Muscle layer of duodenum (tissue), 2 donors: ENCODE results near the gene MICAL2.

Source experiments
- H3K27ac ChIP-seq: one replicate; pipeline ENCODE4 v1.7.0; 2013; ENCODE audit warnings: mild to moderate bottlenecking, low read length
- H3K27me3 ChIP-seq: one replicate; pipeline ENCODE4 v1.7.0; 2013; ENCODE audit warnings: low read depth, mild to moderate bottlenecking, control low read depth, low read length
- H3K36me3 ChIP-seq, 2 donors: one replicate each; pipeline ENCODE4 v1.7.0; 2013; ENCODE audit warnings: low read length in 2 of 2, control low read depth in 1 of 2, mild to moderate bottlenecking in 1 of 2; ENCODE audit not compliant: insufficient read depth in 2 of 2, control insufficient read depth in 1 of 2
- H3K4me1 ChIP-seq, 2 donors: one replicate each; pipeline ENCODE4 v1.7.0; 2013; ENCODE audit warnings: low read length in 2 of 2, mild to moderate bottlenecking in 2 of 2, control low read depth in 1 of 2, moderate library complexity in 1 of 2; ENCODE audit not compliant: insufficient read depth in 2 of 2, control insufficient read depth in 1 of 2
- H3K4me3 ChIP-seq, 2 donors: one replicate each; pipeline ENCODE4 v1.7.0; 2013; ENCODE audit warnings: low read length in 2 of 2, low read depth in 1 of 2, mild to moderate bottlenecking in 1 of 2
- H3K9me3 ChIP-seq, 2 donors: one replicate each; pipeline ENCODE4 v1.7.0; 2013; ENCODE audit warnings: low read length in 2 of 2, control low read depth in 1 of 2, mild to moderate bottlenecking in 1 of 2; ENCODE audit not compliant: control insufficient read depth in 1 of 2
- donor health status: healthy.

MICAL2 gene

GRCh38 chr11:12171921-12172320 is 61.5 kb downstream of the MICAL2 start:
- H3K27me3 ChIP-seq = no peaks in the 10 kb centered on the region
- H3K36me3 ChIP-seq = peaks cover 0 to 8% of the 10 kb centered on the region in 2 donors
- peaks cover 8 to 18% of the 10 kb centered on the region in 2 donors for H3K4me1 ChIP-seq
- H3K4me3 ChIP-seq = no peak overlapping the region
- H3K9me3 ChIP-seq = no peaks in the 10 kb centered on the region
- no peak overlapping the region for H3K27ac ChIP-seq

- Histone ChIP-seq H3K4me1 (peaks cover 8 to 18% of the 10 kb centered on the region in 2 donors), H3K27ac (no peak overlapping the region), H3K4me3 (no peak overlapping the region), H3K27me3 (no peaks in the 10 kb centered on the region), H3K9me3 (no peaks in the 10 kb centered on the region), H3K36me3 (peaks cover 0 to 8% of the 10 kb centered on the region in 2 donors)
These were observed 62.2 kb downstream of the MICAL2 start for GRCh38 chr11:12172493-12173013.

GRCh38 chr11:12173111-12173510 is 62.7 kb downstream of the MICAL2 start:
- peaks cover 0 to 8% of the 10 kb centered on the region in 2 donors for H3K36me3 ChIP-seq
- H3K4me3 ChIP-seq = no peak overlapping the region
- no peak overlapping the region for H3K27ac ChIP-seq
- H3K4me1 ChIP-seq = peaks cover 8 to 18% of the 10 kb centered on the region in 2 donors
- no peaks in the 10 kb centered on the region for H3K9me3 ChIP-seq
- H3K27me3 ChIP-seq = no peaks in the 10 kb centered on the region

GRCh38 chr11:12174128-12174476 is 63.7 kb downstream of the MICAL2 start:
- Histone ChIP-seq H3K36me3 (peaks cover 0 to 8% of the 10 kb centered on the region in 2 donors), H3K27ac (no peak overlapping the region), H3K4me1 (peaks cover 8 to 18% of the 10 kb centered on the region in 2 donors), H3K9me3 (no peaks in the 10 kb centered on the region), H3K27me3 (no peaks in the 10 kb centered on the region), H3K4me3 (no peak overlapping the region)

GRCh38 chr11:12174477-12175143 is 64.2 kb downstream of the MICAL2 start:
- Histone ChIP-seq H3K4me3 (no peak overlapping the region), H3K9me3 (no peaks in the 10 kb centered on the region), H3K4me1 (peaks cover 8 to 22% of the 10 kb centered on the region in 2 donors), H3K36me3 (peaks cover 0 to 8% of the 10 kb centered on the region in 2 donors), H3K27ac (no peak overlapping the region), H3K27me3 (no peaks in the 10 kb centered on the region)

- Histone ChIP-seq H3K4me1 (peaks cover 7 to 18% of the 10 kb centered on the region in 2 donors), H3K36me3 (peaks cover 0 to 8% of the 10 kb centered on the region in 2 donors), H3K27ac (peak overlapping the region; percentile 12)
These were observed 65.4 kb downstream of the MICAL2 start for GRCh38 chr11:12175694-12176241.

GRCh38 chr11:12176410-12176809 is 66.0 kb downstream of the MICAL2 start:
- H3K27ac ChIP-seq = no peak overlapping the region
- peaks cover 3 to 12% of the 10 kb centered on the region in 2 donors for H3K4me1 ChIP-seq

More at GRCh38 chr11:12175694-12176241, 65.4 kb downstream of the MICAL2 start:
- Histone ChIP-seq H3K4me3 (no peak overlapping the region), H3K9me3 (no peaks in the 10 kb centered on the region), H3K27me3 (no peaks in the 10 kb centered on the region)

GRCh38 chr11:12177739-12178338 is 67.4 kb downstream of the MICAL2 start:
- Histone ChIP-seq H3K4me3 (no peak overlapping the region), H3K27me3 (no peaks in the 10 kb centered on the region), H3K36me3 (peaks cover 0 to 8% of the 10 kb centered on the region in 2 donors), H3K4me1 (peaks cover 7 to 12% of the 10 kb centered on the region in 2 donors), H3K27ac (no peak overlapping the region), H3K9me3 (no peaks in the 10 kb centered on the region)

More at GRCh38 chr11:12176410-12176809, 66.0 kb downstream of the MICAL2 start:
- H3K4me3 ChIP-seq = no peak overlapping the region
- no peaks in the 10 kb centered on the region for H3K27me3 ChIP-seq
- no peaks in the 10 kb centered on the region for H3K9me3 ChIP-seq
- H3K36me3 ChIP-seq = peaks cover 0 to 8% of the 10 kb centered on the region in 2 donors

GRCh38 chr11:12179019-12179418 is 68.6 kb downstream of the MICAL2 start:
- Histone ChIP-seq H3K27me3 (no peaks in the 10 kb centered on the region), H3K4me3 (no peak overlapping the region), H3K9me3 (no peaks in the 10 kb centered on the region), H3K36me3 (peaks cover 0 to 11% of the 10 kb centered on the region in 2 donors), H3K4me1 (peaks cover 9 to 15% of the 10 kb centered on the region in 2 donors), H3K27ac (no peak overlapping the region)

- Histone ChIP-seq H3K9me3 (no peaks in the 10 kb centered on the region), H3K27ac (peak overlapping the region; percentile 40), H3K4me3 (no peak overlapping the region), H3K36me3 (peaks cover 3 to 11% of the 10 kb centered on the region in 2 donors), H3K27me3 (no peaks in the 10 kb centered on the region), H3K4me1 (peaks cover 9 to 15% of the 10 kb centered on the region in 2 donors)
These were observed 69.1 kb downstream of the MICAL2 start for GRCh38 chr11:12179531-12179930.
